Activated CD8-positive, alpha-beta memory T cell treated with anti-CD3 and anti-CD28 coated beads for 36 hours (primary cell): ENCODE results near the gene PROSER3. TPM values are rescaled to one million over a fixed set of nuclear protein-coding genes. Genes with fewer than 3 reads are reported as not detected.

Experiments
- CTCF ChIA-PET: fragments of 350-600 bp; sonication (Branson Sonifier 250); formaldehyde crosslinking; loops from one replicate; lab custom pipeline; 2021; ENCODE audit warnings: antibody characterized with exemption; lab: Charles Lee
- POLR2A ChIA-PET: fragments of 350-600 bp; sonication (Branson Sonifier 250); formaldehyde crosslinking; loops from one replicate; lab custom pipeline; 2021; ENCODE audit warnings: antibody characterized with exemption; lab: Charles Lee
- total RNA-seq, 2 experiments: library from RNA; stranded (reverse); gene quantifications; one replicate each; pipeline ENCODE4 v1.2.3, GENCODE V29; 2021

Gene PROSER3
- 10 to 100 TPM; 33.7 to 37.0 TPM for total RNA-seq

DNA sequence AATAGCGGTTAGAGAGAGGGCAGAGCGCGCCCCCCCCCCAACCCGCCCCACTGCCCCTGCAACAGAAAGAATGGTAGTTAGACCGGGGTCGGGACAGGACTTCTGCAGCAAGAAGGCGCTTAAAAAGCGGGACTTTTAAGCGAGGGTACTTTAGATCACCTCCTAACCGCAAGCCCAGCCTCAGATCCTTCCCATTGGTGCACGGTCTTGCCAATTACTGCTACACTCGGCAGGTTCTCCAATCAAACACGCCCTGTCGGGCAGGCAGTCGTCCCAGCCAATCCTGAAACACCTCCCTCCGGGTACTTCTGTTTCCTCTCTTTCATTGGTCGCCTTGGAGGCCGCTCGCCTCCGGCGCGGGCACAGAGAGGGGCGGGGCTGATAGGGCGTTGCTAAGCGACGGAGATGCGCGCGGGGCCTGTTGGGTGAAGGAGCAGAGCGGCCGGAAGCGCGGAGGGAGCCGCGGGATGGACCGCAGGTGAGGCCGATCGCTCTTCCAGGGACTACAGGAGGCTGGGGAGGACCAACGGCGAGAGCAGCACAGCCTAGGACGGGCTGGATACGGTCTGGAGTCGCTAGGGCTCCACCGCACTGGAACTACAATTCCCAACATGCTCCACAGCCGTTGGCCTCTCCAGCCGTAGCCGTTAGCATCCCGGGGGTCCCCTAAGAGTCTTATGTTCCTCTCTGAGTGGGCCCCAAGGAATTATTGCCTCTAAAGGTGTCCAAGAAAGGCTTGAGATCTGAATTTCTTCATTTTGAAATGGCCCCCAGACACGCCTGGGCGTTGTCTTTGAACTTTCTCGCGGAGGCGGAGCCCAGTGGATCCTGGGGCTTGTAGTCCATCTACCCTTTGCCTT lies at the start of gene PROSER3:
Gene PROSER3 (plus strand): TSS at position 428 of the 860 bp plus-strand sequence. CDS start 40 bp downstream, at position 468.
- ChIA-PET CTCF (interaction anchor here (0.9 to 1.2 kb wide), 2 partner anchors 10 to 61 kb away, joined by 3 read pairs; partner anchors contain the start of gene LIN37), POLR2A (interaction anchor here (0.6 to 0.9 kb wide), 5 partner anchors 10 to 56 kb away, joined by 3 to 6 read pairs (median 4); partner anchors contain the start of genes IGFLR1 and LIN37)

DNA sequence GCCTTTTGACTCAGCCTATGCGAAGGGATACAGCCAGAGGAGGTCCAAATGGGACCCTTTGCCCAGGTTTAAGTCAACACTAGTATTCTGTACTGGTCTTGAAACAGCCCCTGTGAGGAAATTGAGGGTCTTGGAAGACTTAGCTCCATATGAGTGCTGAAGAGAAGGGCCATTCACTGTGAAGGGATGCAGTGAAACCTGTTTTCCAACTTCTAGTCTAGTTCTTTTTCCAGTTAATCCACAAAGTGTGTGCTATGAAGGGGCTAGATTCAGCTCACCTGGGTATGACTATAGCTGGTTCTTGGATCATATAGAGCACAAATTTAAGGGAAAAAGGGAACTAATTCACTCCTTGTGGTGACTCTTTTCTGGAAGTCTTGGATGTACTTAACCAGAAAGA lies 49.6 kb upstream of the PROSER3 start:
- ChIA-PET CTCF (interaction anchor here (0.5 to 1.4 kb wide), 2 partner anchors 10 to 14 kb away, joined by 4 read pairs; no protein-coding TSS in a partner anchor), POLR2A (no interaction called here)

DNA sequence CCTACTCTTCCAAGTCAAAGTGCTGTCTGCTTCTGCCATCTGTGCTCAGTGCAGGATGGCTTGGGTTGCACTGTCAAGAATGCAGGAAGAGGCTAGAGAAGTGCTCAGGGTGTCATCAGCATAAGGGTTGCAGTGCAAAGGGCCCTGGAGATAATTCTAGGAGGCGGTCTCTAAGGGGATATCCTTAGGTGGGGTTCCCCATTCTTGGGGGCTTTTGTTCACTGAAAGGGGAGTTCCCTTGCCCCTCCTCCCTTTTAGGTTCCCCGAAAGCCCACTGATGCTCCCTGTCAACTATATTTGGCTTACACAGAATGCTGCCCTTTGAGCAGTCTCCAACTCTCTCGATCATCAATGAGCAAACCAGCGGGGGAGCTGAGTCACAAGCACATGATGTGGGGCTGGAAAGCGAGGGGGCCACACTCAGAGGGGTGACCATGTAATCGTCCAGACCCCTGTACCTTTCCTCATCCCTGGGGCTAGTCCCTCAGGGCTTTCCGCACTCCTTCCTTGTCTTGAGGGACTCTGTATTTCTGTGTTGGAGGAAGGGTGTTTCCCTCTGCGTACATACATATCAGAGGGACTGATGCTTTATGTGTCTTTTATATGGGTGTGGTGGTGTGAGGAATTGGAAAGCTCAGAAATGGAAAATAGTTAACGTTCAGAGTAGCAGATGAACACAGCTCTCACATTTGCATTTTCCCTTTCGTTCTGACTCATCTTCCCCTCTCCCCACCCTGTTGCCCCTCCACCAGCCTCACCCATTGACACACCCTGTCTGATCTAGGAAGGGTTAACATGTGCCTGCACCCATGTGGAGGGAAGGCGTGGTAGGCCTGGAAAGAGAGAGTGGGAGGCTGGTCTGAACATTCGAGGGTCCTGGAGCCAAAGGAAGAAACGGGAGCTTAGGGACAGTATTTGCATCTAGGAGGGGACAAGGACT lies 46.9 kb upstream of the PROSER3 start:
- POLR2A ChIA-PET = interaction anchor here (0.8 to 6.2 kb wide), 9 partner anchors 8 to 159 kb away, joined by 3 to 56 read pairs (median 4); partner anchors contain the start of genes IGFLR1, LIN37, PSENEN and U2AF1L4
- CTCF ChIA-PET = interaction anchor here (0.7 to 6.6 kb wide), 7 partner anchors 11 to 364 kb away, joined by 3 to 67 read pairs (median 3); partner anchors contain the start of genes LIN37 and ZBTB32

DNA sequence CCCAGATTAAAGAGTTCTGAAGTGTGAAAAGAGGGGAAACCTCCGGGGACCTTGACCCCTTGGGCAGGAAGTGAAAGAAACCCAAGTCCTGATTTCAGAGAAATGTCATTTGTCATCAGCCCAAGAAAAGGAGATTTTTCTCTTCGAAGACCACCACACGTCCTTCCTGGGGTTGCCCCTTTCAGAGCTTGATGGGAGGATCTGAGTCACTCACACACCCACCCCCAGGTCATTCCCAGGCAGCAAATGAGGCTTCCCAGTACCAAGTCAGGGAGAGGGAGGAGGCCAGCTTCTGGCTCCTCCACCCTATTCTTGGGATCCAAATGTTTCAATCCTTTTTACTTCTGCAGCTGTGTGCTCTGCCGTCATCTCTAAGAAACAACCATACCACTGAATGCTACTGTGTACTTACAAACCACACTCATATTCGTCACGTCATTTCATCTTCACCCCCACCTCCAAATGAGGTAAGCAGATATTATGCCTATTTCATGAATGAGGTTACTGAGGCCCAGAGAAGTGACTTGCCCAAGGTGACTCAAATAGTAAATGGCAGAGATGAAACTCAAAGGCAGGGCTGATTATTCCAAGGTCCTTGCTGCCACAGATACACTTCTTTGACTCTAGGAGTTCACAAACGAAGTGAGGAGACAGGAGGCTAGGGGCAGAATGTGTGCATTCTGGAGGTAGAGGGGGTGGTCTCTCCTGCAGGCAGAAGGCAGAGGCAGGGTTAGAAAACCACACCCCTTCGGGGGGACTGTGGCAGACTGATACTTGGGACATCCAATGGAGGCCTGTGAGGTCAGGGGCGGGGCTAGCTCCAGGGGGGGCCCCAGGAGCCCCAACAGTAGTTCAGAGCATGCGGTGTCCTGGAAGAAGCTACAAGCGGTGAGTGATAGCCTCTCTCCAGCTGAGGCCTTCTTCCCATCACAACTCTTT lies 45.1 kb upstream of the PROSER3 start:
- ChIA-PET POLR2A (interaction anchor here (0.6 to 6.2 kb wide), 9 partner anchors 9 to 366 kb away, joined by 3 to 56 read pairs (median 8); partner anchors contain the start of genes IGFLR1, PSENEN and U2AF1L4), CTCF (interaction anchor here (1.1 to 6.6 kb wide), 7 partner anchors 13 to 193 kb away, joined by 3 to 67 read pairs (median 9); partner anchors contain the start of genes IGFLR1, LIN37 and ZBTB32)

DNA sequence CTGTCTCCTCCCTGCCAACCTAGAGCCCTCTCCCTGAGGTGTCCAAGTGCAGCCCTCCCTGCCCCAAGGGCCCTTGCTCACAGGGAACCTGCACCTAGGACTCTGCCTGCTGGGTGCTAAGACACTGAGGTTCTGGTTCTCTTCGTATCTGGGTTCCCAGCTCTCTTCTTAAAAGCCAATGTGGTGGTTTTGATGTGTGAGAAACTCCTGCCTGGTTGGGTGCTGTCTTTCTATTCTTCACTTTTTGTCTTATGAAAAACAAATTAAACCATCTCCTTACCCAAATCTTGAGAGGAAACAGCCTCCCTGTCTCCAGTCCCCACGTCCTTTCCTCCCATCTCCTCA lies 44.5 kb upstream of the PROSER3 start:
- CTCF ChIA-PET = interaction anchor here (1.1 to 6.6 kb wide), 6 partner anchors 13 to 192 kb away, joined by 3 to 67 read pairs (median 10); partner anchors contain the start of genes IGFLR1, LIN37 and ZBTB32
- POLR2A ChIA-PET = interaction anchor here (0.8 to 6.2 kb wide), 6 partner anchors 8 to 366 kb away, joined by 3 to 56 read pairs (median 14); partner anchors contain the start of genes PSENEN and U2AF1L4

DNA sequence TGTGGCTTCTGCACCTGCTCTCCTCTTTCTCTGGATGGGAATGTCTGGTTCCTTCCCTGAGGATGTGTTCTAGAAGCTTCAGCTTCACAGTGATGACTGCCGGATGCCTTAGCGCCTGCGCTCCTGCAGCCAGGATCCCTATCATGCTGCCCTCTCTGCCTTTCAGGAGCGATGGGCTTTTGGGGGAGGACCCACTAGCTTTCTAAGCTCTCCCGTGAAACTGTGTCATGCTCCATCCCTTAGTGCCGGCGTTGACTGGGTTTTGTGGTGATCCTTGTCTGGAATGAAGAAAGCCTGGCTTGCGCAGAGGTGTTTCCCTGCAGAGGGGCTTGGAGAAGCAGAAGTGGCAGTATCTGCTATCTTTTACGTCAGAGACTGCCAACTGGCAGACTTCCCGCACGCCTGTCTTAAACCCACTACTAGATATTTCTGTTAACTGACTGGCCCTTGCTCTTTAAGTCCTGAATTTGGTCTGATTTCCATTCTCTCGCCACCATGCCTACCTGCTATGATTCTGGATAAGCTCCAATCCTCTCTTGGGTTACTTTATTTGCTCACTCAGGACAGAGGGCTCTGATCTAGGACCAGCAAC lies 44.0 kb upstream of the PROSER3 start:
- ChIA-PET POLR2A (interaction anchor here (0.8 to 6.2 kb wide), 5 partner anchors 8 to 31 kb away, joined by 3 to 56 read pairs (median 17); partner anchors contain the start of genes PSENEN and U2AF1L4), CTCF (interaction anchor here (1.9 to 6.6 kb wide), 4 partner anchors 14 to 27 kb away, joined by 9 to 67 read pairs (median 22); partner anchors contain the start of gene ZBTB32)

DNA sequence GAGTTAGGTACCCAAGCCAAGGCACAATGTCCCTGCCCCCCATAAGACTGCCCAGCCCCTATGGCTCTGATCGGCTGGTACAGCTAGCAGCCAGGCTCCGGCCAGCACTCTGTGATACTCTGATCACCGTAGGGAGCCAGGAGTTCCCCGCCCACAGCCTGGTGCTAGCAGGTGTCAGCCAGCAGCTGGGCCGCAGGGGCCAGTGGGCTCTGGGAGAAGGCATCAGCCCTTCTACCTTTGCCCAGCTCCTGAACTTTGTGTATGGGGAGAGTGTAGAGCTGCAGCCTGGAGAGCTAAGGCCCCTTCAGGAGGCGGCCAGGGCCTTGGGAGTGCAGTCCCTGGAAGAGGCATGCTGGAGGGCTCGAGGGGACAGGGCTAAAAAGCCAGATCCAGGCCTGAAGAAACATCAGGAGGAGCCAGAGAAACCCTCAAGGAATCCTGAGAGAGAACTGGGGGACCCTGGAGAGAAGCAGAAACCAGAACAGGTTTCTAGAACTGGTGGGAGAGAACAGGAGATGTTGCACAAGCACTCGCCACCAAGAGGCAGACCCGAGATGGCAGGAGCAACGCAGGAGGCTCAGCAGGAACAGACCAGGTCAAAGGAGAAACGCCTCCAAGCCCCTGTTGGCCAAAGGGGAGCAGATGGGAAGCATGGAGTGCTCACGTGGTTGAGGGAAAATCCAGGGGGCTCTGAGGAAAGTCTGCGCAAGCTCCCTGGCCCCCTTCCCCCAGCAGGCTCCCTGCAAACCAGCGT lies 43.2 kb upstream of the PROSER3 start:
- ChIA-PET CTCF (interaction anchor here (1.0 to 6.6 kb wide), 6 partner anchors 15 to 105 kb away, joined by 4 to 67 read pairs (median 10); partner anchors contain the start of gene ZBTB32), POLR2A (interaction anchor here (2.3 to 6.2 kb wide), 3 partner anchors 12 to 30 kb away, joined by 17 to 56 read pairs (median 26); partner anchors contain the start of genes PSENEN and U2AF1L4)

DNA sequence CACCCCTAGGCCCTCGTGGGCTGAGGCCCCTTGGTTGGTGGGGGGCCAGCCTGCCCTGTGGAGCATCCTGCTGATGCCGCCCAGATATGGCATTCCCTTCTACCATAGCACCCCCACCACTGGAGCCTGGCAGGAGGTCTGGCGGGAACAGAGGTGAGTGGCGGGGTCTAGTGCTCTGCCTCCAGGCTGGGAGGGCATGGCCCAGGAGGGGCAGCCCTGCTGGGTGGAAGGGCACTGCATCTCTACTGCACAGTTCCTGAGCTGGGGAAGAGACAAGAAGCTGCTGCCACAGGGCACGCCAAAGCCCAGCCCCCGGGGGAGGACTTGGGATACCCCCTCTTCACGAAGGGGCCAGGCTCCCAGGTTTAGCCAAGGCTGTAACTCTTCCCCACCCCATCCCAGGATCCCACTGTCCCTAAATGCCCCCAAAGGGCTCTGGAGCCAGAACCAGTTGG lies 42.6 kb upstream of the PROSER3 start:
- POLR2A ChIA-PET = interaction anchor here (0.7 to 6.2 kb wide), 2 partner anchors 13 to 29 kb away, joined by 8 to 56 read pairs; no protein-coding TSS in a partner anchor
- CTCF ChIA-PET = interaction anchor here (0.9 to 6.6 kb wide), 6 partner anchors 10 to 104 kb away, joined by 3 to 67 read pairs (median 4); partner anchors contain the start of gene ZBTB32

DNA sequence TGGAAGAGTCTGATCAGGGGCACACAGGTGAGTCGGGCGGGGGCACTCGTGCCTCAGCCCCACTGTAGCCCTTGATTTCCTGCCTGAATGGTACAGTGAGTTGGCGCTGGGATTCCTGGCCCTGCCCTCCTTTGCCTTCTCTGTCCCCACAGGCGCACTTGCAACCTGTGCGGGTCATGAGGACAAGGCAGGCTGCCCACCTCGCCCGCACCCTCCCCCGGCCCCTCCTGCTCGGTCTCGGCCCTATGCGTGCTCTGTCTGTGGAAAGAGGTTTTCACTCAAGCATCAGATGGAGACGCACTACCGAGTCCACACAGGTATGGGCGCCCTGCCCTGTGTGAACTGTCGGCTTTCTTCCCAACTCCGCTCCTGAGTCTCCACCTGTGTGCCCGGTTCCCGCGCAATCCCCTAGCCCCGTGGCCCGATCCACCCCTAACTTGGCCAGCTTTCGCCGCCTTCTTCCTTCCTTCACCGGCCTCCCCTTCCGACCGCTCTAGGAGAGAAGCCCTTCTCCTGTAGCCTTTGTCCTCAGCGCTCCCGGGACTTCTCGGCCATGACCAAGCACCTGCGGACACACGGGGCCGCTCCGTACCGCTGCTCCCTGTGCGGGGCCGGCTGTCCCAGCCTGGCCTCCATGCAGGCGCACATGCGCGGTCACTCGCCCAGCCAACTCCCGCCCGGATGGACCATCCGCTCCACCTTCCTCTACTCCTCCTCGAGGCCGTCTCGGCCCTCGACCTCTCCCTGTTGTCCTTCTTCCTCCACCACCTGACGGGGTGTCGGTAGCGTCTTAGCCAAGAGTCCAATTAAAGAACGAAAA lies 41.8 kb upstream of the PROSER3 start:
- CTCF ChIA-PET = interaction anchor here (0.6 to 6.6 kb wide), 8 partner anchors 11 to 167 kb away, joined by 3 to 67 read pairs (median 4); partner anchors contain the start of gene ZBTB32

DNA sequence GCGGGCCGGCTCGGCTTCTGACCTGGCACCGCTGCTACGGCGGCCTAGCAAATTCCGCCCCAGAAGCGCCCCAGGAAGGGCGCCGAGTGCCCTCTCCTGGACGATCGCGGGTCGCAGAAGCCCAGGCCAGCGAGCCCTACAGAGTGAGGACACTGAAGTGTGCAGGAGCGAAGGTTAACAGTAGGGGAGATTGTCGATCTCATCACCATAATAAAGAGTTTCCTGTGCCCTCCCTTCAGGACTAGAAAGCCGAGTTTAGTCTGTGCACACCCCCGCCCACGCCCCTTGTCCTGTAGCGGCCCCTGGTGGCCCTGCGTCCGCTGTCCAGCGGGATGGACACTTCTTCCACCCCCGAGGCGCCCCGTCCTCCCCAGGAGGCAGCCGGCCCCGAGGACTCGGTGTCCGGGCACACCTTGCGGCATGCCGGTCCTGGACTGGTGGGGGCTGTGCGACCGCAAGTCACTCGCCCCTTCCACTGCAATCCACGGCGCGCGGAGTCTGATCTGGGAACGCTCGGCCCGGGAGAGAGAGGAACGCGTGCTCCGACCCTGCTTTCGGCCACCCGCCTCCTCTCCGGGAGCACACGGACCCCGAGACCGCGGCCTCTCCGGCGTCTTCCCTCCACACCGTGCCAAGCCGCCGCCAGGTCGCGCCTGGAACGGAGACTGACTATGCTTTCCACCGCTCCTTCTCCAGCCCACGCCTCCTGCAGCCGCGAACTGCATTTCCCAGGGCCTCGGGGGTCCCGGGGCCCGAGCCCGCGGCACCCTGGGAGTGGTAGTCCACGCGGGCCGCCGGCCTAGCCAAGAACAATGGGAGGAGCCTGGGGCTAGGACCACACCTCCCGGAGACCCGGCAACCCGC lies 40.9 kb upstream of the PROSER3 start:
- POLR2A ChIA-PET = interaction anchor here (1.8 kb wide), 1 partner anchor 69 kb away, joined by 4 read pairs; the partner anchor contains the start of gene COX6B1
- CTCF ChIA-PET = interaction anchor here (2.1 kb wide), 1 partner anchor 23 kb away, joined by 7 read pairs; no protein-coding TSS in a partner anchor

More for the DNA sequence above, 41.8 kb upstream of the PROSER3 start:
- POLR2A ChIA-PET = interaction anchor here (0.7 to 6.2 kb wide), 2 partner anchors 14 to 29 kb away, joined by 8 to 56 read pairs; no protein-coding TSS in a partner anchor

DNA sequence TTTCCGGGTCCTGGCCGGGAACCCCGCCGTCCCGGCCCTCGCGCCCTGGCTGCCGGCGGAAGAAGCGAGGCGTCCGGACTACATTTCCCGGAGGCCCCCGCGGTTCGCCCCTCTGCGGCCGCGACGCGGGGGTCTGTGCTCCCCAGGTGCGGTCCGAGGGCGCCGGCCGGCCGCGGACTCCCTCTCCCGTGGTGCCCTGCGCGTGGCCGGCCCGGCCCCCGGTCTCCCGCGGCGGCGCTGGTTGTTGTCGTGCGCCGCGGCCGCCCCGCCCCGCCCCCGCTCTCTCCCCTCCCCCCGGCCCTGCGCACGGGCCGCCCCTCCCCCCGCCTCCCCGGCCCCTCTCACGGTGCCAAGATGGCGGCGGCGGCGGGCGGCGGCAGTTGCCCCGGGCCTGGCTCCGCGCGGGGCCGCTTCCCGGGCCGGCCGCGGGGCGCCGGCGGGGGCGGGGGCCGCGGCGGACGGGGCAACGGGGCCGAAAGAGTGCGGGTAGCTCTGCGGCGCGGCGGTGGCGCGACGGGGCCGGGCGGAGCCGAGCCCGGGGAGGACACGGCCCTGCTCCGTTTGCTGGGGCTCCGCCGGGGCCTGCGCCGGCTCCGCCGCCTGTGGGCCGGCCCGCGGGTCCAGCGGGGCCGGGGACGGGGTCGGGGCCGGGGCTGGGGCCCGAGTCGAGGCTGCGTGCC lies 40.2 kb upstream of the PROSER3 start, which contains the start of gene KMT2B:
Gene KMT2B (plus strand): TSS at position 339 of the 680 bp plus-strand sequence. CDS start 16 bp downstream, at position 355.
- CTCF ChIA-PET = interaction anchor here (1.1 to 2.1 kb wide), 2 partner anchors 16 to 22 kb away, joined by 5 to 7 read pairs; no protein-coding TSS in a partner anchor
- POLR2A ChIA-PET = interaction anchor here (1.4 to 1.8 kb wide), 4 partner anchors 19 to 70 kb away, joined by 4 to 11 read pairs (median 5); partner anchors contain the start of genes COX6B1, PSENEN and U2AF1L4

DNA sequence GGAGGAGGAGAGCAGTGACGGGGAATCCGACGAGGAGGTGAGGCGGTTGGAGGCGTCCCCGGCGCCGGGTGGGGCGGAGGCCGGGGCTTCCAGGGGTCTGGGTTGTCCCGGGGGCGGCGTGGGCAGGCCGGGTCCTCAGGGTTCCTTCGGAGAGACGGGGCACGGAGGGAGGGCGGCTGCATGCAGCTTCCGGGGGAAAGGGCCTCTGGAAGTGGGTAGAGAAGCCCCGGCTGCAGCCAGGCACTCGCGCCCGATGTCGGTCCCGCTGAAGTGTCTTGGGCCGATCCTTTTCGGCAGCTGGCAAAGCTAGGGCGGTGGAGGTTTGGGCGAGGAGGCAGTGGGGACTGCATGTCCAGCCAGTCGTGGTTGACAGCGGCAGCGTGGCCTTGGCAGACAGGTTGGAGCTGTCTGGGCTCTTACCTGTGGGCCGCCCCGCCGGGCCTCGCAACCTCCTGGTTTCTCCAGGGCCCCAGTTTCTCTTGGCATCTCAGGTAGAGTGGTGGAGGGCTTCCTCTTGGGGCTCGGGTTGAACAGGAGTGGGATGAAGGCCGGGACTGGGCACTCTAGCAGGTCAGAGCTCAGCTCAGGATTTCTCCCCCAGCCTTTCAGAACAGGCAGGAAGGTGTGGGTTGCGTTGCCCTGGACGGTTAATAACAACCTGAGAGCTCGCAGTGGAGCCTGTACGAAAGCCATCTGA lies 39.5 kb upstream of the PROSER3 start:
- ChIA-PET POLR2A (interaction anchor here (0.5 to 1.8 kb wide), 10 partner anchors 8 to 180 kb away, joined by 3 to 11 read pairs (median 4); partner anchors contain the start of genes COX6B1, PSENEN and U2AF1L4), CTCF (interaction anchor here (1.1 to 2.5 kb wide), 4 partner anchors 17 to 101 kb away, joined by 5 to 11 read pairs (median 6); no protein-coding TSS in a partner anchor)
